ENCODE results near the gene ENO4.

The ENO4 gene, protein sequence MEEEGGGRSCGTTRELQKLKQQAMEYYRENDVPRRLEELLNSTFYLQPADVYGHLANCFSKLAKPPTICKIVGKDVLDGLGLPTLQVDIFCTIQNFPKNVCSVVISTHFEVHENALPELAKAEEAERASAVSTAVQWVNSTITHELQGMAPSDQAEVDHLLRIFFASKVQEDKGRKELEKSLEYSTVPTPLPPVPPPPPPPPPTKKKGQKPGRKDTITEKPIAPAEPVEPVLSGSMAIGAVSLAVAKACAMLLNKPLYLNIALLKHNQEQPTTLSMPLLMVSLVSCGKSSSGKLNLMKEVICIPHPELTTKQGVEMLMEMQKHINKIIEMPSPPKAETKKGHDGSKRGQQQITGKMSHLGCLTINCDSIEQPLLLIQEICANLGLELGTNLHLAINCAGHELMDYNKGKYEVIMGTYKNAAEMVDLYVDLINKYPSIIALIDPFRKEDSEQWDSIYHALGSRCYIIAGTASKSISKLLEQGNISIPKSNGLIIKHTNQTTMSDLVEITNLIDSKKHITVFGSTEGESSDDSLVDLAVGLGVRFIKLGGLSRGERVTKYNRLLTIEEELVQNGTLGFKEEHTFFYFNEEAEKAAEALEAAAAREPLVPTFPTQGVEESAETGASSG

DNA sequence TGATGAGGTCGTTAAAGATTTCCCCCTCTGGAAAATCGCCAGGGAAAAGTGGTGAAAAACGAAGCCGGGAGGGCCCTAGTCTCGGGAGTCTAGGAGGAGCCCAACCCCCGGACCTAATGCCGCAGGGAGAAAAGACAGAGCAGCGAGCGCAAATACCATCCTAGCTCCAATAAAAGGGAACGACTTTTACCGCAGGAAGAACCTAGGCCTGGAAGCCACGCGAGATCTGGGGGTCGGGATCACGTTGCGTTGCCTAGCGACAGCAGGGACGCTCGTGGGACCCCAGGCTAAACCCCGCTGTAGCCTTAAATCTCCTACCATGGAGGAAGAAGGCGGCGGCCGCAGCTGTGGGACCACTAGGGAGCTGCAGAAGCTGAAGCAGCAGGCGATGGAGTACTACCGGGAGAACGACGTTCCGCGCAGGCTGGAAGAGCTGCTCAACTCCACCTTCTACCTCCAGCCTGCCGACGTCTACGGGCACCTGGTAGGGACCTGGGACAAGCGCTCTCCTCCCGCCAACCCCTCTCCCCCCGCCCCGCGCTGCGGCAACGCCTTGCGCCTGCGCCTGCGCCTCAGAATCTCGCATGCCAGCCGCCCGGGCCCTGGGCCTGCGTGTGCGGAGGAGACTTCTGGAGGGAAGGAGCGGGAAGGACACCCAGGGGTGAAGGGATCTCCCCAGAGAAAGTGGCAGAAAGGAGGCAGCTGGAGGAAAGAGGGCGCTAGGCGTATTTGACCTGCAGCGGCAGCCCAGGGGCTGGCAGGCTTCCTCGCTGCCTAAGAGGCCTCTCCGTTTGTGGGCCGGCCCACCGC lies at the start of gene ENO4:
TSS of gene ENO4 (plus strand) at position 252 of the 810 bp plus-strand sequence. CDS start at position 320, 68 bp downstream.
- peak in 53 of 56 donors; percentile 15 to 84 (median 63) for DNase-seq

DNA sequence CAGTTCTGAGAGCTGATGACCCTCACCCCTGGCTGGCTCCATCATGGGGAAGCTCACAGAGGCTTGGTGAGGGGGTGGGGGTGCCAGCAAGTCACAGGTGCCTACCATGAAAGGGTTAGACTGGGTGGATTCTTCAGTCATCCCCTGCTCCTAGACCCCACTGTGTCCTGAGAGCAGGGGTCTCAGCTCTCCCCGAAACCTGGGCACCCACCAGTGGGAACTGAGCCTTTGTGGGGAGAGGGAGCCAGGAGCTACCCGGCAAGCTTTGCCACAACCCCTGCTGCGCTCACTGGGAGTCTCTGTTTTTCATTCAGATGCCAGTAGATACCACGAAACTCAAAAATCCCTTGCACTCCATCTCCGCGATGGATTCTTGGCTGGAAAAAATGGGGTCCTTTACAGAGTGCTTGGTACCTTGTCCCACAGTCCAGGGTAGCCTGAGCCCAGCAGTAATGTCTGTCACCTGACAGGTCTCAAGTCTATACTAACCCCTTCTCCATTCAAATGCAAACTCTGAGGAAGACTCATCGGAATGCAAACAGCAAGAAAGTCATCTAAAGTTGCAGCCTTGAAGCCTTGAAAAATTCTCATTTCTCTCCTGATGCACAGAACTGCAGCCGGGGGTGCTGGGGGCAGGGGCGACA lies 48.9 kb upstream of the ENO4 start:
- no peak for DNase-seq

DNA sequence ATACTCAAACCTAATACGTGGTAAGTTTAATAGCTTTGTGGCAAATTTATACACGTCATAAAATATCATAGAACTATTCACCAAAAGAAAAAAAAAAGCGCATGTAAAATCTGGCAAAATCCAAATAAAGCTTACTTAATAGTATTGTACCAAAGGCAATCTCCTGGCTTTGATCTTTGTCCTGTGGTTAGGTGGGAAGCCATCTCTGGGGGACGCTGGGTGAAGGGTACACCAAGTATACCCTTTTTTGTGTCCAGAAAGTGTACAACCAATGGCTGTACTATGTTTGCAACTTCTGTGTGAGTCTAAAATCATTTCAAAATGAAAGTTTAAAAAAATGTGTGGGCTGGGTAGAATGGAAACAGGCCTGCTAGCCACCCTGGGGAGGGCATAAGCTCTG lies 47.6 kb upstream of the ENO4 start:
- DNase-seq: no peak

DNA sequence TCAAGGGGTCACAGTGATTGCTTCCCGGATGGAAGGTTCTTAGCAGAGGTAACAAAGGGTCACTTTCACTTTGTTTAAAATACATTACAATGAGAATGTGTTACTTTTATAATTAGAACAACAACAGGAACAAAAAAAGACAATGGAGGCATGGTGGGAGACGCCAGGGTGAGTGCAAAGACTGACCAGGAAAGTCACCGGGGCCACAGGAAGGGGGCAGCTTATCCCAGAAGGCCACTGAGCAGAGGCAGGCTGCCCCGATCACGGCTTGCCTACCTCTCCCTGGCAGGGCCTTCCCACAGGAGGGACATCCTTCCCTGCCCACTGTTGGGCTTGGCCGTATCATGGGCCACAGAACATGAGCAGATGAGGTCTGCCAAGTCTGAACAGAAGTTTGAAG lies 46.8 kb upstream of the ENO4 start:
- DNase-seq: no peak

GRCh38 chr10:116802876-116803275 lies 46.4 kb upstream of the ENO4 start:
- no peak for DNase-seq

DNA sequence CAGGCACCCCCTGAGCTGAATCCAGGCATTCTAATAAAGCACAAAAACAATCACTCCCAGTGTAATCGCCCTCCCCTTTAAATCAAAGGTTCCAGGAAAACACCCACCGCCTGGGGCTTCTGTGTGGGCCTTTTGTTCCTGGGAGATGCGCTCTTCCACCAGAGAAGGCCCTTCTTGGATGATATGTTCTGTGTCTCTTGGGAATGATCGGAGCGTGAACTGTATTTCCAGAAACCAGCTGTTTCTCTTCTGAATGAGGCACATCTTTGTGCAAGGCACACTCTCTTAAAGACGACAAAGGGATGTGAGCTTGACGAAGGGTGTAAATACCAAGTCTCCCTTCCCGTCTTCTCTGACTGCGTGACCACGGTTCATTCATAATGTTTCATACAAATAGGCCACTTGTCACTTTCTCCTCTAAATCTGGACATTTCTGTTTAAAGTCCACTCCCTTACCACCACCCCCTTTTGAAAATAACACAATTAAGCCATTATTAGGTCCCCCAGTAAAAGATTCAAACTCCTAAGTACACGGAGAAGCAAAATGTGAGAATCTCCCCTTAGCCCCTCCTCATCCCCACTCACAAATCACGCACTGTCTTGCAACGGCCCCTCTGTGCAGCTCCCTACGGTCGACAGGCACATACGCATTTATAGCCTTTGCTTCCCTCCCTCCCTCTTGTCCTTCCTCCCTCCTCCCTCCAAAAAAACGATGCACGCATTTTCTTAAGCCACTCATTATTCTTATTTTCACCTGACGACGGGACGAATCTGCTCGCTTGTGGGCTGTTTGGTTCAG lies 45.6 kb upstream of the ENO4 start:
- no peak for DNase-seq

DNA sequence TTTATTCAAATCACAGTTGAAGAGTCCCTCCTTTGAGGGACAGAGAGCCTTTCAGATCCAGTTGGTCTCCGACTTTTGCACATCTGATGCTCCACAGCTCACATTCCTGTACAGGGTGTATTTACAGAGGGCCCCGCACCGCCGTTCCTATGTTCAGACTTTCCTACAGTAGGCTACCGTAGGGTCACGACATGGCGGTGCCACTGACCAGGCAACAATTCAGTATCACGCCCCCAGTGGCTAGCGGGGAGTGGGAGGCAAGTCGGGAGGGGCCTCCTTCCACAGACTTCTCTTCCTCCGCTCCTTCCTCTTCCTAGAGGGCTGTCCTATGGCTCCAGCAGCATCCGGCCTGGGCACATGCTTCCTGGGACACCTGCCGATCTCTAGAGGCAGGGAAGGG lies 40.6 kb upstream of the ENO4 start:
- DNase-seq: no peak

DNA sequence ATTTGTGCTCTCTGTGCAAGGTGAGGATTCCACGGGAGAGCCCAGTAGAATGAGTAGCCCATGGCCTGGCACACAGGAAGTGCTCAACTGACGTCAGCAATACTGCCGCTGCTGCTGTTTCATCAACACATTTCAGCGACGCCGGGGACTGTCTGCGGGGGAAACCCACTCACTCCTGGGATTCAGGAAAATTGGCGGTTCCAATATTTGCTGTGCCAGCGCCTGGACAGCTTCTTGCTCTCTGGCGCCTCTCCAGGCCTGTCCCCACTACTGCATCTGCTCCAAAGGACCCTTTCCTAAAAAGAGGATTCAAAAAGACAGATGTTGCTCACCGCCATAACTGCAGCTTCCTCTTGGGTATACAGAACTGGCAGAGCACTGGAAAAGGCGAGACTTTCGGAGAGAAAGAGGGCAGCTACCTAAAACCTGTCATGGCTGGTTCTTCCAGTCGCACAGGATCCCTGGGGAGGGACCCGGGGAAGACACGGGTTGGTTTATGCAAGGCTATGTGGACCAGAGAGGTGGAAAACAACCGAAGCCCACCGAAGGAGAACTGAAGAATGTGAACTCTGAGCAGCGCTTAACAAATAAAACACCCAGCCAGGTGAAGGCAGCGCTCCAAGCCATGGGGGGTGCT lies 39.7 kb upstream of the ENO4 start:
- DNase-seq: peak in 2 of 56 donors; percentile 17 to 31

- DNase-seq: no peak
Observed at GRCh38 chr10:116810120-116810500, 39.2 kb upstream of the ENO4 start.

- no peak for DNase-seq
Observed at GRCh38 chr10:116810895-116811294, 38.4 kb upstream of the ENO4 start.

DNA sequence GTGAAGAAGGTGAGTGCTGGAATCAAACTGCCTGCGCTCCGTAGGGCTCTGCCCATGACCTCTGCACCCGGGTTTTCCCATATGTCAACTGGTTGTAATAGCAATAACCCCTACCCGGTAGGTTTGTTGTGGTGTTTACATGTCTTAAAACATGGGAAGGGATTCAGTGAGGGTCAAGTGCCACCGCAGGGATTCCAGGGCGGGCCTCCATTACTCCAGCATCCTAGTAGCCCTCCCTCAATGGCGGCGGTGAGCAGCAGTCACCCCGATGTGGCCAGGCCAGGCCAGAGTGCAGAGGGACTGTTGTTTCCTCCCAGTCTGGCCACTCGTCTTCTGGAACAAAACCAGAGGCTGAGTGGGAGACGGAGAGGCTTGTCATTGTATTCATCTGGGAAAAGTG lies 37.6 kb upstream of the ENO4 start:
- DNase-seq: no peak

- no peak for DNase-seq
Observed at GRCh38 chr10:116815641-116816415, 33.5 kb upstream of the ENO4 start.

- DNase-seq: no peak
Observed at GRCh38 chr10:116817178-116817577, 32.1 kb upstream of the ENO4 start.

GRCh38 chr10:116817780-116818343 lies 31.4 kb upstream of the ENO4 start:
- DNase-seq: no peak

- no peak for DNase-seq
Observed at GRCh38 chr10:116819999-116820677, 29.2 kb upstream of the ENO4 start.

GRCh38 chr10:116825901-116826300 lies 23.4 kb upstream of the ENO4 start:
- DNase-seq: no peak

DNA sequence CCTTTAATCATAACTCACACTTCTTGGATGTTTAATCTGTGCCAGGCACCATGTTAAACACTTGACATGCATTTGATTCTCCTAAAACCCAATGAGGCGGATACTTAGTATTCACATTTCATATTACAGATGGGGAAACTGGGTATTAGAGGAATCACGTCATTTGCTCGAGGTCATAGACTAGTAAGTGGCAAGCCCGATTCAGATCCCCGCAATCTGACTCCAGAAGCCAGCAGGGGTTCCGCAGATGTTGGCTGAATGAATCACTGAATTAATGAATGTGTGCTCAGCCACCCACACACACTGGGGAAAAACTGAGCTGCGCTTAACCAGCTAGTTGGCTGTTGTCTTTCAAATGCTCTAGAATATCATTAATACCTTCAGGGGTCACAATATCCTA lies 22.5 kb upstream of the ENO4 start:
- no peak for DNase-seq

GRCh38 chr10:116827214-116827671 lies 22.1 kb upstream of the ENO4 start:
- DNase-seq: no peak

All from amygdala (tissue), 56 donors.